GM18520 (cell line): ENCODE measurements around the gene SPRYD3.

Experiments used
- ATAC-seq: cut with Tn5 transposase; IDR thresholded peaks from one replicate; pipeline ENCODE4 v1.9.1; 2021; ENCODE audit not compliant: unreplicated experiment

The SPRYD3 gene

GRCh38 chr12:53082637-53083175 lies 3.5 kb upstream of the SPRYD3 start:
- no peak for ATAC-seq

DNA sequence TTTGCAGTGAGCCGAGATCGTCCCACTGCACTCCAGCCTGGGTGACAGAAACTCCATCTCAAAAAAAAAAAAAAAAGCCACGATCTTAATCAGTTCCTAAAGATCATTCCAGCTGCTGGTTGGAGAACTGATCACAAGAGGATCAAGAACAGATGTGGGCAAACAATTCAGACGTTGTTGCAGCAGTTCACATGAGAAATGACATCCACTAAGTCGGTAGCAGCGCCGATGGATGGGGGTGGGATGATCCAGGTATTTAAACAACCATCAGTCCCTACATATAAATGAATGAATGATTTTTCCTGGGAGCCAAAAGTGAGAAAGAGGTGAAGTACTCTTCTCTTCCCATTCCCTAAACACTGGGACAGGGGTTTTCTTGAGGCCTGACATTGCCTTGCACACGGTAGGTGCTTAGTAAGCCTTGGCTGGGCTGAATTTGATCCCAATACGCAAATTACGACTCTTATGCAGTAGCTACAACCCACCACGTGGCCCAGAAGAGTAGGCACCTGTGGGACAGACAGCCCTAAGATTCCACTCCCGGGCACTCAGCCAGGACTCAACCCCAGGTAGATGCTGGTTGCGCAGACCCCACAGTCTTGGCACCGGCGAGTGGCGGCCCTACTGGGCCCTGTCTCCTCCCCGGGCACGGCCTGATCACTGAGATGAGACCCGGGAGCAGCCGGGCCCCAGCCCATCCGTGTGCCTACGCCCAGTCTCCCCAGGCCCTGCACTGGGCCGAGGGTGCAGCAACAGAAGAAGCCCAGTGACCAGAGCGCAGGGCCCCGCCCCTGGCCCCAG lies 565 bp downstream of the SPRYD3 start:
- no peak for ATAC-seq

- ATAC-seq: no peak
Observed at GRCh38 chr12:53077030-53077429, 2.2 kb downstream of the SPRYD3 start.

- no peak for ATAC-seq
Observed at GRCh38 chr12:53076461-53076860, 2.7 kb downstream of the SPRYD3 start.

DNA sequence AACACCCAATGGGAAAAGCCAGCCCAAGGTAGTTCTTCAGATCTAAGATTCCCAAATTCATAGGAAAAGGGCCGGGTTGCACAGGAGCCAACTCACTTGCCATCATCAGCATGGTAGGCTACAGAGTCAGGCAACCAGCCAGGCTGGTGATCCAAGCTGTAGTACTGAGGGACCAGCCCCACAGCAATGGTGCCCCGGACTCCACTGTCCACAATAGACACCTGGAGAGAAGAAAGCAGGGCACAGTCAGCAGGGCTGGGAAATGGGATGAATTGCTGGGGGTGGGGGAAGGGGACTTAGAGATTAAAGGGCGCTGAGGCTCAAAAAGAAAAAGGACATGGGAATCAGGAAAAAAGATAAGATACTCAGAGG lies 4.2 kb downstream of the SPRYD3 start:
- ATAC-seq: no peak

GRCh38 chr12:53074283-53074998 lies 4.7 kb downstream of the SPRYD3 start:
- no peak for ATAC-seq

DNA sequence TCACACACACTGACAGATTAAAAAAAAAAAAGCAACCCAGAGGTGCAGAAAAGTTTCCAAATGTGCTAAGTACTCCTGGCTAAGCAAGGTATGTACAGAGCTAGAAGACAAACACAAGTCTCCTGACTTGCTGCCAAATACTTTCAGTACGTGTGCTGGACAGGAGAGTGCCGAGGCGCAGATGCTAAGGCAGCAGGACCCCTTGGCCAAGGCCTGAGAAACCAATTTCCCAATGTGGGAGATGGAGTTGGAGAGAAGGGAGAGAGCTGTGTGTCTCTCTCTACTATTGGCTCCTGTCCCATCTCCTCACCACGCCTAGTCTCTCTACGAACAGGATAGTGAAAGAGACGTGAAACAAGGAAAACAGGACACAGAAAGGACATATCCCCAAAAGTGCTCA lies 5.3 kb downstream of the SPRYD3 start:
- no peak for ATAC-seq

DNA sequence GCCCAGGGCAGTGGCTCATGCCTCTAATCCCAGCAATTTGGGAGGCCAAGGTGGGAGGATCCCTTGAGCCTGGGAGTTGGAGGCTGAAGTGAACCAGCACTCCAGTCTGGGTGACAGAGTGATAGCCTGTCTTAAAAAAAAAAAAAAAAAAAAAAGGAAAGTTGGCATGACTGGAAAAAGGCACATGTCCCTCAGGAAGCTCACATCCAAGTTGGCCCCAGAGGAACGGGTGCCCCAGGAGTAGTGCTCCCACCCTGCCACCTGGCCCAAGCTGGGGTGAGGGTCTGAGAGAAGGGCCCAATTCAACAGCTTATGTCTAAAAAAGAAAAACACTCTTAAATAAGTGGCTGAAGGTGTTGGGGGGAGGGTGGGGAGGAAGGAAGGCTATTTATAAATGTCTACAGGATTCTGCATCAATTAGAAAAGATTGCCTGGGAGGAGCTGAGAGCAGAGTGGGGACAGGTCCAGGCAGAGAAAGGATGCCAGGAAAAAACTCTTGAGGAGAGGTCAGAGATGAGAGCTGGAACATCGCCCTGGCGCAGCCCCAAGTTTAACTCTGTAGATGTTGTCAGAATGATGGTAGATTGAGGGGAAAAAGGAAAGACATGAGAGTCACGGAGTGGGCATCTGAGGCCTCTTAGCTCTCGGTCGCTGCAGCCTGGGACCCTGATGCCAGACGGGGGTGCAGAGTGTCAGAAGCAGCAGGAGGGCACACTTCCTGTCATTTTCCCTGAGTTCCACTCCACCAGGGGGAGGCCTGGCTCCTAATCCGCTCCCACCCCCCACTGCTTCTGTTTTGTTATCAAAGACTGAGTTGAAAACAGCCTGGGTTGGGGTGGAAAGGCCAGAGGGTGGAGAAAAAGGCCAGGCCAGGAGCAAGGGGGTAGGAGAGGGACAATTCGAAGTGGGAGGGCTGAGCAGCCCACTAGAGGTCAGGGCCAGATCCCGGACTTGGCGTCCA lies 7.3 kb downstream of the SPRYD3 start:
- ATAC-seq: no peak

- no peak for ATAC-seq
Observed at GRCh38 chr12:53070877-53071492, 8.2 kb downstream of the SPRYD3 start.

DNA sequence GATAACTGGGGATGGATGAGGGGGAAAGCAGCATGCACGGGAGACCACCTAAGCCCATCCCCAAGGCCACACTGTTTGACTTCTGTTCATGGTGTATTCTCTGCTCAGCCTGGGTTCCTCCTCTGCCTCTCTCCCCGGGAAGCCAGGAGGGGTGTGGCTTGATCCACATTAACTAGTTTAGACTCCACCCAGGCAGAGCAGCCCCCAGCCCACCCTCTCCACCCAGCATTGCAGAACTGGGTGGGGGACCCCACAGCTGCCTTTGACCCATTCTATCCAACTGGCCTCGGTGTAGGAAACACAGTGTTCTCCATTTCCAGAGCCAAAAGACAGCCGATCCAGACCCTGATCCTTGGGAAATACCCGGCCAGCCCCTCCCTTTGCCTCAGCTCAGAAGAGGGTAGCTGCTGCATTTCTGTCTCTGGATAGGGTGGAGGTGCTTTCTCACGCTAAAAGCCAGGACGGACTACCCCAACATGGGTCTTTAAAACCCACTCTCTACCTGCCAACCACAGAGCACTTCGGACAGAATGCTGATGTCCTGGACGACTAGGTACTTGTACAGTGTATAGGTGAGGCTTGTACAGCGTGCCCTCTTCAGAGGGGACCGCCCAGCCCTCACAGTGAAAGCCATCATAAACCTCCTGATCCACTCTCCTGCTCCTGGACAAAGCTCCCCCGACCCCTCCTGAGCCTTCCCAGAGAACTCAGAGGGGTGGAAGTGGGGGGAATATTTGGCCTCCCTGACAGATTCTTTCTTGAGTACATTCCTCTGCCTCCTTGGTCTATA lies 9.4 kb downstream of the SPRYD3 start:
- no peak for ATAC-seq

DNA sequence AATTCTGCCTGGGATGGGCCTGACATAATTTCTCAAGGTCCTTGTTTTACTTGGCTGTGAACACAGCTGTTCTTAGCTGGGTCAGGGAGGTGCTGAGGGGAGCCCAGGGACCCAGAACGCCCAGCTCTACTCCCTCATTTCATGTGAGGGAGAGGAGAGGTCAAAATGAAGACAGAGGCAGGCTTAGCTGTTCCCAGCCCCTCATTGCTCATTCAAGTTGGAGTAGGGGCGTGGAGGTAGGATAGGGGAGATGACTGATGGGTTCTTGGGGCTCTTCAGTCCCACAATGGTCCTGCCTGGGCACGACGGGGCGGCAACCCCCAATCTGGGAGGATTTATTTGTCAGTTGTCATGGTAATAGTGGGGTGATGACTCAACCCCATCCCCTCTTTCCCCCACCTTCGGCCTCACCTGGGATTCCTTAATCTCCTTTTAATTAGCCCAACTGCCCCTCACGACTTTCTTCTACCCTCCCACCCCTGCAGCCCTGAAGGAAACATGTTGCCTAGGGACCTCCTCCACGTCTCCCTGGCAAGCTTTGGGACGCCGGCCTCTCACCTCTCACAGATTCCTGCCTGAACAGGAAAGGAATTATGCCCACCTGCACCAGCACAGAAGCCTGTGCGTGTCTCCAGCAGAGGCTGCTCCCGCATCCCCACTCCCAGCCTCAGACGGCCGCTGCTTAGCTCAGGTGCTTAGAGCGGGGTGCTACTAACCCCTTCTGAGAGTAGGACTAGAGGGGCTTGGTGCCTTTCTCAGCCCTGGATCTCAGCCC lies 10.2 kb downstream of the SPRYD3 start:
- ATAC-seq: no peak

GRCh38 chr12:53067993-53068770 lies 11.0 kb downstream of the SPRYD3 start:
- ATAC-seq: no peak

DNA sequence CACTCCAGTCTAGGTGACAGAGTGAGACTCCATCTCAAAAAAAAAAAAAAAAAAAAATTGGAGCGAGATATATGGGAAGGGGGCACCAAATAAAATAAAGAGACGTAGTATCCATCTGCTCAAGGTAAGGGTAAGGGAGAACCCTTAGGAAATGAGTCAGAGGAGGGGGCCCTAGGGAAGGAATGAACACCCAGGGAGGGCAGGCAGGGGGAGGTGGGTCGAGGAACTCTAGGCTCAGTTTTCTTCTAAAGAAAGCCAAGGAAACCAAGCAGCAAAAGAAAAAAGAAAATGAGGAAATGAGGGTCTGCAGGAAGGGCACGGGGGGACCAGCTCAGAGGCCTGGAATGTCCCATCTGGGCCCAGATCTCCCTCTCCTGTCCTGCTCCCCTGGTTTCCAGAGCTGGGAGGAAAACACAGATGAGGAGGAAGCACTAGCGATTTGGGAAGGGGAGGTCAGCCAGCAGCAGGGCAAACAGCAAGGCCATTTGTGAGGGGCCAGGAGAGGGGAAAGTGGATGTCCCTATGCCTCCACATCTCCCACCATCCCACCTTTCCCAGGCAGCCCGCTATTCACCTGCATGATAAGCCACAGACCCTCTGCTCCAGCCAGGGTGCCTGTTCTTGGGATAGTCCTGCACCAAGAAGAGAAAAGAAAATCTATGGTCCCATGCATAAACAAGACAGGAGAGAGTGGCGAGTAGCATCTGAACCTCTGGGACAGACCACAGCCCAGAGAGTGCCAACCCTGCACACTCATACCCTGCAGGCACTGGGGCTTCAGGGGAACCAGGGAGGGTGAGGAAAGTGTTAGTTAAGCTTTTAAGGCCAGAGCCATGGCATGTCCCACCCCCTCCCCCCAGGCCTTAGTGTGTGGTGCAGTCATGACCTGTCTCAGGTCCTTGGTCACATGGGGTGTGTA lies 11.9 kb downstream of the SPRYD3 start:
- ATAC-seq: no peak

- ATAC-seq: no peak
Observed at GRCh38 chr12:53065975-53066931, 12.9 kb downstream of the SPRYD3 start.

DNA sequence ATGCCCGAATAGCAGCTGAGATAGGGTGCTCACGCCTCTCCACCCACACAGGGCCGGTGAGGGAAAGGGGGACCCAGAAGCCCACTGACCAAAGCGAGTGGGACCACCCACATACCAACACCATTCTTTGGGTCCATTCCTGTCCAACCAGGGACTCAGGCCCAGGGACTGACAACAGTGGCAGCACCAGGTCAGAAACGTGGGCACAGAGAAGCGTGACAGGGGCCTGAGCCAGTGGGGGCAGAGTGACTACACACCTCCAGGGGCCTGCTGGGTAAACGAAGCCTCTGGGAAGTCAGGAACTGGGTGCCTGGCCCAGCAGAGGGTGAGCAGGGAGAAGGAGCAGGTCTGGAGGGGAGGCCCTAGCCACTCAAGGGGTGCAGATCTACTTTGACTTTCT lies 13.7 kb downstream of the SPRYD3 start:
- ATAC-seq: no peak
